Endometrial microvascular endothelial cells (primary cell): ENCODE data around the gene RFXANK. TPM values are rescaled to one million over a fixed set of nuclear protein-coding genes. Genes with fewer than 3 reads are reported as not detected.

Source experiments
- in situ Hi-C: cut with HindIII; loops from 2 replicates; pipeline ENCODE4 v1.10.0; 2017; ENCODE audit warnings: low sequenced_read_pairs, low pct_unique_long_range_greater_than_20kb; ENCODE audit errors: inconsistent ontology term
- total RNA-seq: library from RNA; depleted of rRNA; stranded (reverse); fragments of >200 nt; gene quantifications from one replicate; pipeline ENCODE4 v1.2.3, GENCODE V29; 2015; ENCODE audit errors: inconsistent ontology term

RFXANK gene
- total RNA-seq, 1 donor from 2014 or later = 72.9 TPM

- in situ Hi-C loops = no loop called here
Observed at GRCh38 chr19:19224150-19224851, 32.2 kb downstream of the RFXANK start.

DNA sequence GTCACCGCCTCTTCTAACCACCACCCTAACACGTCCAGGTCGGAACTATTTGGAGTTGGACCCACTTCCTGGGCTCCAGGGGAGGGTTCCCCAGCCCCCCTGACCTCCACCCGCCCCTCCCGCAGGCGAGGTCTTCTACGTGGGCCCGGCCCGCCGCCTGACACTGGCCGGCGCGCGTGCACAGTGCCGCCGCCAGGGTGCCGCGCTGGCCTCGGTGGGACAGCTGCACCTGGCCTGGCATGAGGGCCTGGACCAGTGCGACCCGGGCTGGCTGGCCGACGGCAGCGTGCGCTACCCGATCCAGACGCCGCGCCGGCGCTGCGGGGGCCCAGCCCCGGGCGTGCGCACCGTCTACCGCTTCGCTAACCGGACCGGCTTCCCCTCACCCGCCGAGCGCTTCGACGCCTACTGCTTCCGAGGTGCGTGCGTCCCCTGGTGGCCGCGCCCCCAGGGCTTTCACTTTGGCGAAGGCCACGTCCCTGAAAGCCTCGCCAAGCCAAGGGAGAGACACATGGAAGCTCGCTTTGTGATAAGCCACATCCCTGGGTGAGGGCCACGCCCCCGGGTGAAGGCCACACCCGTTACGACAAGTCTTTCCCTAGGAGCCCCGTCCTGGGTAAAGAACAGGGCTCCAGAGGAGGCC lies 32.9 kb downstream of the RFXANK start:
- in situ Hi-C loops = no loop called here

GRCh38 chr19:19226204-19226603 lies 34.1 kb downstream of the RFXANK start:
- in situ Hi-C loops = no loop called here

DNA sequence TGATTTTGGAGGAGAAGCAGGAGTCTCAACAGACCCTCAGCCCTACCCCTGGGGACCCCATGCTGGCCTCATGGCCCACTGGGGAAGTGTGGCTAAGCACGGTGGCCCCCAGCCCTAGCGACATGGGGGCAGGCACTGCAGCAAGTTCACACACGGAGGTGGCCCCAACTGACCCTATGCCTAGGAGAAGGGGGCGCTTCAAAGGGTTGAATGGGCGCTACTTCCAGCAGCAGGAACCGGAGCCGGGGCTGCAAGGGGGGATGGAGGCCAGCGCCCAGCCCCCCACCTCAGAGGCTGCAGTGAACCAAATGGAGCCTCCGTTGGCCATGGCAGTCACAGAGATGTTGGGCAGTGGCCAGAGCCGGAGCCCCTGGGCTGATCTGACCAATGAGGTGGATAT lies 34.6 kb downstream of the RFXANK start:
- in situ Hi-C loops = no loop called here

GRCh38 chr19:19227217-19227616 lies 35.2 kb downstream of the RFXANK start:
- in situ Hi-C loops = no loop called here

DNA sequence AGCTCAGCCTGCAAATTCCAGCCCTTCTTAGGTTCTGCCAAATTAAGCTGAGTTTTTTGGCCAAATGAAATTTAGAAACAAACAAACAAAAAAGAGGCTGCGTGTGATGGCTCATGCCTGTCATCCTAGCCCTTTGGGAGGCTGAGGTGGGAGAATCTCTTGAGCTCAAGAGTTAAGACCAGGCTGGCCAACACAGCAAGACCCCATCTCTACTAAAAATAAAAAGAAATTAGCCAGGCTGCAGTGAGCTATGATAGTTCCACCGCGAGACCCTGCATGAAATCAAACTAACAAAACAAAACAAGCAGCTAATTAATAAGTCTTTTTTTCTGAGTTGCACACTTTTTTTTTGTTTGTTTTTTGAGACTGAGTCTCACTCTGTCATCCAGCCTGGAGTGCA lies 37.6 kb downstream of the RFXANK start:
- in situ Hi-C loops = no loop called here

DNA sequence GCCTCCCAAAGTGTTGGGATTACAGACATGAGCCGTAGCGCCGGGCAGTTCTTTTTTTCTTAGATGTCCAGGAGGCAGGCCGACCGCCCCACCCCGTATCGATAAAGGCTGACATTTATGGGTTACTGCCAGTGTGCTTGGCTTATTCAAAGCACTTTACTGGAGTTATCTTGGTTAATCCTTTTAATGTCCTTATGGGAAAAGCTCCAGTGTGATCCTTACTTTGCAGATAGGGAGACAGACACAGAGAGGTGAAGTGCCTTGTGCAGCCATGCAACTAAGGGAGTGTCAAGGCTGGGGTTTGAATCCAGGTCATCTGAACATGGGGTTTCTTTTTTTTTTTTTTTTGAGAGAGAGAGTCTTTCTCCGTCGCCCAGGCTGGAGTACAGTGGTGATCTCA lies 38.9 kb downstream of the RFXANK start:
- in situ Hi-C loops = no loop called here

GRCh38 chr19:19232261-19232721 lies 40.2 kb downstream of the RFXANK start:
- in situ Hi-C loops = no loop called here

GRCh38 chr19:19234220-19234816 lies 42.3 kb downstream of the RFXANK start:
- in situ Hi-C loops = no loop called here

- in situ Hi-C loops = no loop called here
Observed at GRCh38 chr19:19236173-19236572, 44.1 kb downstream of the RFXANK start.

GRCh38 chr19:19238126-19238894 lies 46.3 kb downstream of the RFXANK start:
- in situ Hi-C loops = no loop called here

GRCh38 chr19:19239675-19240074 lies 47.6 kb downstream of the RFXANK start:
- in situ Hi-C loops = no loop called here

GRCh38 chr19:19240476-19240875 lies 48.4 kb downstream of the RFXANK start:
- in situ Hi-C loops = no loop called here

DNA sequence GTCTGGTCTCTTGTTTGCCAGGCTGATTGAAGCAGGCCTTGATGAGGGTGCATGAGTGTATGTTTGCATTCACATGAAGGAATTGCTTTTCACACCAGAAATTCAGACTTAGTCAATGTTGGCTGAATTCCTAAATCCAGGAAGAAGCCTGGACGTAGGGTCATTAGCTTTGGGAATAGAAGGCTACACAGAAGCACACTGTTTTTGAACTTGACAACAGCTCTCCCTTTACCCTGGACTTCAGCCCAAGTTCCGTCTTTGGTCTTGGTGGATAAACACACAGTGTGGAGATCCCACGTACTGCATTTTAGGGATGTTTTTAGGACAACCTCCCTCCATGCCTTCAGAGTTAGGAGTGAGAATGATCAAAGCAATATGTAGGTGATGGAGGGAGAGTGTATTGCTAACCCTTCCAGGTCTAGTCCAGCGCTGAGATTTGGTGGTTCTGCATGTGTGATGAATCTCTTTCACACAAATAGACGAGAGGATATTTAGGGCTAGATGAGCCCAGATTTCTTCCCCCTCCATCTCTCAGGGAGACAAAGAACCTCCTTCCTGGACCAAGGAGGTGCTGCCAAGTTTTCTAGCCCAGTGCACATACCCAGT lies 58.2 kb downstream of the RFXANK start:
- in situ Hi-C loops = no loop called here

Other genes with a start within 250 kb of the RFXANK start
- gene SUGP2, start 158.7 kb upstream of the RFXANK start, total RNA-seq = 19.5 TPM
- 63.6 TPM for gene ARMC6, start 158.7 kb upstream of the RFXANK start, total RNA-seq
- 1.2 TPM for gene SLC25A42, start 128.3 kb upstream of the RFXANK start, total RNA-seq
- 25.1 TPM for gene TMEM161A, start 53.8 kb upstream of the RFXANK start, total RNA-seq
- not detected for gene MEF2B, start 22.0 kb upstream of the RFXANK start, total RNA-seq
- 32.5 TPM for gene BORCS8, start 106 bp upstream of the RFXANK start, total RNA-seq
- 25.8 TPM for gene NR2C2AP, start 11.2 kb downstream of the RFXANK start, total RNA-seq
- gene NCAN, start 19.7 kb downstream of the RFXANK start, total RNA-seq = not detected
- not detected for gene TM6SF2, start 81.0 kb downstream of the RFXANK start, total RNA-seq
- gene SUGP1, start 128.3 kb downstream of the RFXANK start, total RNA-seq = 32.2 TPM
- 35.3 TPM for gene MAU2, start 128.6 kb downstream of the RFXANK start, total RNA-seq
- 102 TPM for gene GATAD2A, start 213.4 kb downstream of the RFXANK start, total RNA-seq